Liver (tissue), 9 donors: ENCODE results near the gene HES4. TPM values are rescaled to one million over a fixed set of nuclear protein-coding genes. Genes with fewer than 3 reads are reported as not detected.

Experiments used
- DNase-seq: peaks from one replicate; pipeline ENCODE4 v3.0.0-alpha.2; 2017; ENCODE audit warnings: low spot score
- H3K27ac ChIP-seq, 2 donors: one replicate each; pipeline ENCODE4 v1.7.0; 2013; ENCODE audit warnings: inconsistent platforms in 2 of 2, low read length in 2 of 2, control low read depth in 1 of 2, low read depth in 1 of 2, mild to moderate bottlenecking in 1 of 2
- H3K27me3 ChIP-seq, 4 donors: one replicate each; pipeline versions ENCODE4 v1.6.1 to v1.7.0; 2013; ENCODE audit warnings: low read length in 3 of 4, inconsistent platforms in 1 of 4, mild to moderate bottlenecking in 1 of 4, moderate library complexity in 1 of 4; ENCODE audit not compliant: control insufficient read depth in 4 of 4, insufficient read depth in 4 of 4
- H3K36me3 ChIP-seq, 4 donors: one replicate each; pipeline versions ENCODE4 v1.6.1 to v1.7.0; 2013; ENCODE audit warnings: low read length in 3 of 4, mild to moderate bottlenecking in 3 of 4, low read depth in 1 of 4, moderate library complexity in 1 of 4; ENCODE audit not compliant: control insufficient read depth in 4 of 4, insufficient read depth in 3 of 4
- H3K4me1 ChIP-seq, 4 donors: one replicate each; pipeline versions ENCODE4 v1.6.1 to v1.7.0; 2013; ENCODE audit warnings: low read length in 3 of 4, mild to moderate bottlenecking in 3 of 4, moderate library complexity in 1 of 4; ENCODE audit not compliant: control insufficient read depth in 4 of 4, insufficient read depth in 4 of 4
- H3K4me3 ChIP-seq, 3 donors: one replicate each; pipeline versions ENCODE4 v1.6.1 to v1.7.0; 2013; ENCODE audit warnings: low read length in 3 of 3, control low read depth in 1 of 3, low read depth in 1 of 3, mild to moderate bottlenecking in 1 of 3
- H3K9ac ChIP-seq, 2 donors: one replicate each; pipeline ENCODE4 v1.7.0; 2013; ENCODE audit warnings: low read length in 2 of 2, mild to moderate bottlenecking in 2 of 2, moderate library complexity in 2 of 2, control low read depth in 1 of 2, low read depth in 1 of 2
- H3K9me3 ChIP-seq, 4 donors: one replicate each; pipeline versions ENCODE4 v1.6.1 to v1.7.0; 2013; ENCODE audit warnings: low read length in 3 of 4; ENCODE audit not compliant: control insufficient read depth in 4 of 4
- CTCF ChIP-seq: fragments of 150-350 bp; IDR thresholded peaks from 2 replicates; pipeline ENCODE4 v1.5.1; 2017; ENCODE audit warnings: improper control_type of control experiment, low read depth, low read length; ENCODE audit not compliant: missing input control
- EGR1 ChIP-seq, 2 donors: IDR thresholded peaks; 2 replicates each; pipeline ENCODE4 v1.6.1; 2016 to 2018; ENCODE audit warnings: antibody characterized with exemption in 2 of 2, low read depth in 2 of 2
- FOXA1 ChIP-seq: IDR thresholded peaks from 2 replicates; pipeline ENCODE4 v1.6.1; 2016; ENCODE audit warnings: antibody characterized with exemption
- HNF4A ChIP-seq, 2 donors: conservative IDR thresholded peaks; 2 replicates each; pipeline ENCODE4 v1.6.1; 2016; ENCODE audit warnings: antibody characterized with exemption in 2 of 2, mild to moderate bottlenecking in 2 of 2
- HNF4G ChIP-seq: IDR thresholded peaks from 2 replicates; pipeline ENCODE4 v1.6.1; 2016; ENCODE audit warnings: antibody characterized with exemption
- JUND ChIP-seq, 2 donors: IDR thresholded peaks; 2 replicates each; pipeline ENCODE4 v1.6.1; 2016; ENCODE audit warnings: antibody characterized with exemption in 2 of 2
- MAX ChIP-seq: IDR thresholded peaks from 2 replicates; pipeline ENCODE4 v1.6.1; 2016; ENCODE audit warnings: antibody characterized with exemption
- NR2F2 ChIP-seq: IDR thresholded peaks from 2 replicates; pipeline ENCODE4 v1.6.1; 2016; ENCODE audit warnings: antibody characterized with exemption
- RAD21 ChIP-seq, 2 donors: IDR thresholded peaks; 2 replicates each; pipeline ENCODE4 v1.6.1; 2016; ENCODE audit warnings: antibody characterized with exemption in 2 of 2, mild to moderate bottlenecking in 2 of 2
- RXRA ChIP-seq, 2 donors: IDR thresholded peaks; 2 replicates each; pipeline ENCODE4 v1.6.1; 2017 to 2018; ENCODE audit warnings: antibody characterized with exemption in 2 of 2, mild to moderate bottlenecking in 1 of 2
- TAF1 ChIP-seq: conservative IDR thresholded peaks from 2 replicates; pipeline ENCODE4 v1.6.1; 2016; ENCODE audit warnings: antibody characterized with exemption, mild to moderate bottlenecking
- YY1 ChIP-seq: IDR thresholded peaks from 2 replicates; pipeline ENCODE4 v1.6.1; 2016; ENCODE audit warnings: antibody characterized with exemption, mild to moderate bottlenecking
- ZBTB33 ChIP-seq: IDR thresholded peaks from 2 replicates; pipeline ENCODE4 v1.6.1; 2016; ENCODE audit warnings: antibody characterized with exemption
- WGBS: extraction: QIAGEN DNeasy Blood & Tissue Kit; methylation state at CpG from one replicate; pipeline ENCODE4 v1.1.7; 2013; 5-methylcytosine and 5-hydroxymethylcytosine counted together
- polyA plus RNA-seq, 2 donors: library from polyadenylated mRNA; stranded (reverse) in 1 of 2; unstranded in 1 of 2; fragments of 200-250 nt in 1 of 2; fragments of >200 nt in 1 of 2; fragmentation: Nextera tagmentation in 1 of 2; extraction: Ambion mirVana in 1 of 2; gene quantifications; one replicate each; pipeline versions ENCODE4 v1.2.1 to v1.2.3, GENCODE V29; 2013 to 2015
- total RNA-seq, 2 donors: library from RNA; depleted of rRNA; stranded (reverse); fragments of >200 nt; gene quantifications; one replicate each; pipeline ENCODE4 v1.2.3, GENCODE V29; 2014
- TF ChIP-seq, protein P1 (sequence below): IDR thresholded peaks from 2 replicates; pipeline ENCODE4 v1.6.1; 2016; ENCODE audit warnings: antibody characterized with exemption, mild to moderate bottlenecking
- TF ChIP-seq, protein P2 (sequence below): IDR thresholded peaks from 2 replicates; pipeline ENCODE4 v1.6.1; 2016; ENCODE audit warnings: antibody characterized with exemption
- donor health status: healthy.
- donor health status: healthy.
- donor health status: healthy.
- donor health status: healthy.
- donor health status: healthy.

The HES4 gene
- total and polyA plus RNA-seq, 4 donors, result 0.93 to 1.9 (median 1.7) TPM

GRCh38 chr1:996851-997712, 2.8 kb downstream of the HES4 start:
- H3K27me3 ChIP-seq, result peaks cover 0 to 11% (median 1%) of the 10 kb centered on the region in 4 donors
- H3K9ac ChIP-seq, result no peak overlapping the region
- DNase-seq, result no peak
- WGBS, result 54% methylated on average over 24 of the region's 24 CpGs
- H3K36me3 ChIP-seq, result peaks cover 0 to 1% (median 0%) of the 10 kb centered on the region in 4 donors
- no peak for TF ChIP-seq HNF4G
- no peak for TF ChIP-seq TAF1
- no peak for TF ChIP-seq HNF4A (conservative IDR thresholded peaks at IDR 0.05)
- no peak for TF ChIP-seq RAD21 (IDR thresholded peaks at IDR 0.05)
- TF ChIP-seq RXRA (IDR thresholded peaks at IDR 0.05), result no peak
- TF ChIP-seq CTCF, result no peak
- no peak for TF ChIP-seq EGR1 (IDR thresholded peaks at IDR 0.05; ENCODE audit: low read depth in 2 of 2)
- TF ChIP-seq, protein P1, sequence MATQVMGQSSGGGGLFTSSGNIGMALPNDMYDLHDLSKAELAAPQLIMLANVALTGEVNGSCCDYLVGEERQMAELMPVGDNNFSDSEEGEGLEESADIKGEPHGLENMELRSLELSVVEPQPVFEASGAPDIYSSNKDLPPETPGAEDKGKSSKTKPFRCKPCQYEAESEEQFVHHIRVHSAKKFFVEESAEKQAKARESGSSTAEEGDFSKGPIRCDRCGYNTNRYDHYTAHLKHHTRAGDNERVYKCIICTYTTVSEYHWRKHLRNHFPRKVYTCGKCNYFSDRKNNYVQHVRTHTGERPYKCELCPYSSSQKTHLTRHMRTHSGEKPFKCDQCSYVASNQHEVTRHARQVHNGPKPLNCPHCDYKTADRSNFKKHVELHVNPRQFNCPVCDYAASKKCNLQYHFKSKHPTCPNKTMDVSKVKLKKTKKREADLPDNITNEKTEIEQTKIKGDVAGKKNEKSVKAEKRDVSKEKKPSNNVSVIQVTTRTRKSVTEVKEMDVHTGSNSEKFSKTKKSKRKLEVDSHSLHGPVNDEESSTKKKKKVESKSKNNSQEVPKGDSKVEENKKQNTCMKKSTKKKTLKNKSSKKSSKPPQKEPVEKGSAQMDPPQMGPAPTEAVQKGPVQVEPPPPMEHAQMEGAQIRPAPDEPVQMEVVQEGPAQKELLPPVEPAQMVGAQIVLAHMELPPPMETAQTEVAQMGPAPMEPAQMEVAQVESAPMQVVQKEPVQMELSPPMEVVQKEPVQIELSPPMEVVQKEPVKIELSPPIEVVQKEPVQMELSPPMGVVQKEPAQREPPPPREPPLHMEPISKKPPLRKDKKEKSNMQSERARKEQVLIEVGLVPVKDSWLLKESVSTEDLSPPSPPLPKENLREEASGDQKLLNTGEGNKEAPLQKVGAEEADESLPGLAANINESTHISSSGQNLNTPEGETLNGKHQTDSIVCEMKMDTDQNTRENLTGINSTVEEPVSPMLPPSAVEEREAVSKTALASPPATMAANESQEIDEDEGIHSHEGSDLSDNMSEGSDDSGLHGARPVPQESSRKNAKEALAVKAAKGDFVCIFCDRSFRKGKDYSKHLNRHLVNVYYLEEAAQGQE, result no peak
- TF ChIP-seq NR2F2, result no peak
- TF ChIP-seq, protein P2, sequence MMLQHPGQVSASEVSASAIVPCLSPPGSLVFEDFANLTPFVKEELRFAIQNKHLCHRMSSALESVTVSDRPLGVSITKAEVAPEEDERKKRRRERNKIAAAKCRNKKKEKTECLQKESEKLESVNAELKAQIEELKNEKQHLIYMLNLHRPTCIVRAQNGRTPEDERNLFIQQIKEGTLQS, result no peak
- peaks cover 0 to 38% (median 23%) of the 10 kb centered on the region in 4 donors for H3K4me1 ChIP-seq
- H3K9me3 ChIP-seq, result peaks cover 0 to 2% (median under 1%) of the 10 kb centered on the region in 4 donors
- no peak overlapping the region for H3K27ac ChIP-seq
- H3K4me3 ChIP-seq, result no peak overlapping the region

GRCh38 chr1:995665-996633, 3.9 kb downstream of the HES4 start:
- Histone ChIP-seq H3K9ac (no peak overlapping the region), H3K27ac (no peak overlapping the region), H3K36me3 (peaks cover 0 to 1% (median 0%) of the 10 kb centered on the region in 4 donors), H3K4me1 (peaks cover 0 to 34% (median 19%) of the 10 kb centered on the region in 4 donors), H3K9me3 (peaks cover 0 to 6% (median 4%) of the 10 kb centered on the region in 4 donors), H3K4me3 (no peak overlapping the region), H3K27me3 (peaks cover 0 to 11% (median 1%) of the 10 kb centered on the region in 4 donors)
- WGBS, result 31% methylated on average over 30 of the region's 30 CpGs
- no peak for DNase-seq
- TF ChIP-seq YY1 (no peak), MAX (no peak), HNF4G (no peak), EGR1 (IDR thresholded peaks at IDR 0.05; ENCODE audit: low read depth in 2 of 2) (no peak), JUND (IDR thresholded peaks at IDR 0.05) (no peak), NR2F2 (no peak), RXRA (IDR thresholded peaks at IDR 0.05) (no peak), RAD21 (IDR thresholded peaks at IDR 0.05) (no peak), FOXA1 (no peak), ZBTB33 (no peak), TAF1 (no peak)
- TF ChIP-seq, protein P1, result no peak
